ENCODE results near the gene MMP23B.
"Not testable (repeated sequence)": the region's sequence is repeated elsewhere in the genome, so short reads cannot be mapped to it uniquely, and the experiment has no call there.

Gene MMP23B

GRCh38 chr1:1630965-1631781 lies 800 bp upstream of the MMP23B start:
- no peak for DNase-seq (ENCODE audit: low spot score)

- DNase-seq (ENCODE audit: low spot score): not testable (repeated sequence)
Measured at GRCh38 chr1:1633409-1633808, 1.4 kb downstream of the MMP23B start.

DNA sequence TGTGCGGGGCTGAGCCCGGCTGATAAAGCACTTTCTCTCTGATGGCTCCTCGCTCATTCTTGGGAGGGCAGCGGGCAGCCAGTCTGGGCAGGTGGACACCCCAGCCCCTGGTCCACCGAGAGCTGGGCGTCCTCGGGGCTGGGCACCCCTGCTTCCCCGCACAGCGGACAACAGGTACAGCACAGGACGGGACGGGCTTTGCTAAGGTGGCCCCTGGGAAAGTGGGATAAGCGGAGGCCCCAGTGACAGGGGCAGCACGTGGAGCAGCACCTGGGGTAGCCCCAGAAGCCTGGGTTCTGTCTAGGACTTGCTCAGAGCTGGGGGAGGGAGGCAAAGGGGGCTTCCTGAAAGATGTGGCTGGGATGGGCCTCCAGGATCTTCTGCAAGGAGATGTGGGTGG lies 2.6 kb downstream of the MMP23B start:
- not testable (repeated sequence) for DNase-seq (ENCODE audit: low spot score)

DNA sequence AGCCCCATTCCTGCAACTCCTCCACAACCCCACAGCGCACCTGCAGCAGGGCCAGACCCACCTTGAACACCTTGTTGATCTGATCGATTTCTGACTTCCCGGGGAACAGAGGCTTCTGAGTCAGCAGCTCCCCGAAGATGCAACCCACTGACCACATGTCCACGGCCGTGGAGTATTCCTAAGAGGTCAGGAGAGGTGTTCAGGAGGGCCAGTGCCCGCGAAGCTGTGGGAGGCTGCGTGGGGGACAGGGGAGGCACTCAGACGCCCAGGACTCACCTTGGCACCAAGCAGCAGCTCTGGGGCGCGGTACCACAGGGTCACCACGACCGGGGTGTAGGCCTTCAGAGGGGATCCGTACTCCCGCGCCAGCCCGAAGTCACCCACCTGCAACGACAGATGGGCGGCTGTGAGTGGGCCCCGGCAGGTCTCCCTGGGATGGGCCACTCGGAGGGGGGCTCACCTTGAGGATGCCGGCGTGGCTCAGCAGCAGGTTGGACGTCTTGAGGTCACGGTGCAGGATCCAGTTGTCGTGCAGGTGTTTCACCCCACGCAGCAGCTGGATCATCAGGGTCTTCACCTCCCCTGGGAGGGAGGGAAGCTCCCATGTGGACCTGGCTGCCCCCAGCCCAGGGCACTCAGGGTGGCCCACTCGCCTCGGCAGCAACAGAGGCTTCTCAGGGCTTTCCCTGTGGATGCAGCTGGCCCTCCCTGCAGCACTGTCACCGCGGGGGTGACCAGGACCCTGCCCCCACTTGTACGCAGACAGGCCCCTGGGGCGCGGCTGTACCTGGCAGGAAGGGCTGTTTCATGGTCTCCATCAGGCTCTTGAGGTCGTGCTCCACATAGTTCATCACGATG lies 4.9 kb downstream of the MMP23B start:
- not testable (repeated sequence) for DNase-seq (ENCODE audit: low spot score)

DNA sequence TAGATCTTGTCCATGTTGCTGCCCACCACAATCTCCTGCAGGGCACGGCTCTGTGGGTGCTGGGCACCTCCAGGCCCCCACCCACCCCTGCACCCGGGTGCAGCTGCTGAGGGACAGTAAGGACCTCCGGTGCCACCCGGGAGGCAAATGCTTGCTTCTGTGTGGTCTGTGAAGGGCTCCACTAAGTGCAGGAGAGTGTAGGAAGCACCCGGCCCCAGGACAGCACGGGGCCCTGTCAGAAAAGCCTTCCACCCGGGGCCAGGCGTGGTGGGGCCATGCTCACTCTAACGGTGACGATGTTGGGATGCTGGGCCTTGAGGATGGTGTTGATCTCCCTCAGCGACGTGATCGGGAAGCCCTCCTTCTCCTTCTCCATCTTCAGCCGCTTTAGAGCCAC lies 5.5 kb downstream of the MMP23B start:
- DNase-seq (ENCODE audit: low spot score): not testable (repeated sequence)

DNA sequence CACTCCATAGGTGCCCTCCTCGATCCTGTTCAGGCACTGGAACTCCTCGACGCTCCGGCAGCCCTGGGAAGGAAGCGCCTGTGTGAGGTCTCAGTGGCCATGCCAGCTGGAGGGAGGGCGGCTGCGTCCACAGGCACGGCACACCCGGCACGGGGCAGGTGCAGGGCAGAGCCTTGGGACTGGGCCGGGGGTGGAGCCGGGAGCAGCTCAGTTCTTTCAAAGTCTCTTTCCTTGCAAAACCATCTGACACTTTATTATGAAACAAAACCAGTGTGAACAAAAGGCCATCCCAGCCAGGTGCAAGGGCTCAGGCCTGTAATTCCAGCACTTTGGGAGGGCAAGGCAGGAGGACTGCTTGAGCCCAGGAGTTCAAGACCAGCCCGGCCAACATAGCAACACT lies 6.6 kb downstream of the MMP23B start:
- DNase-seq (ENCODE audit: low spot score): not testable (repeated sequence)

DNA sequence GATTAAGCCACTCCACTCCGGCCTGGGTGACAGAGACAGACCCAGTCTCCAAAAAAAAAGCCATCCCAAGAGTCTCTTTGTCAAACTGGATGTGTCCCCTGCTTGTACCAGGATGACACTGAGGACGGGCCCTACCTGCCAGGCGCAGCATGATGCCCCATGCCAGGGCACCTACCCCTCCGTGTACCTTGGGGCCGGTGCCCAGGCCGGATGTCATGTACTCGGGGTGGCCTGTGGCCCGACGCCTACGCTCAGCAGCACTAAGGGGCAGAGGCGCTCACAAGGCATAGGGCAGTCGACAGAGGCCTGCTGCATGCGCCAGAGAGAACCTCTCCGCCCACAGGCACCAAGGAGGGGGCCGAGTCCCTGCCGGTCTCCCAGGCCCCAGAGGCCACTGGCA lies 7.4 kb downstream of the MMP23B start:
- not testable (repeated sequence) for DNase-seq (ENCODE audit: low spot score)

GRCh38 chr1:1640081-1640480 lies 8.1 kb downstream of the MMP23B start:
- DNase-seq (ENCODE audit: low spot score): not testable (repeated sequence)

- not testable (repeated sequence) for DNase-seq (ENCODE audit: low spot score)
Measured at GRCh38 chr1:1640711-1641461, 8.9 kb downstream of the MMP23B start.

DNA sequence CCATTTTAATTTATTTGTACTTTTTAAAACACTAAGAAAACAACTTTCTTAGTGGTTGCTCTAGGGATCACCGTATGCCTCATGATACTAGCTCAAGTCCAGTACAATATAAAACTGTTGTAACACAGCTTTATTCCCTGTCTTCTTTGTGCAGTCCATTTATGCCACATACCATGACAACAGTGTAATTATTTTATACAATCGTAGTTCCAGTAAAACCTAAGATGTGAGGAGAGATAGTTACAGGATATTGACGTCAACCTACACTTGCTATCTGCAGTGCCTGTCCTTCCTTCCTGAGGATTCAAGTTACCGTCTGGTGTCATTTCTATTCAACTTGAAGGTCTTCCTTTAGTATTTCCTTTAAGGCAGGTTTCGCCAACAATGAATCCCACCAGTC lies 14.4 kb downstream of the MMP23B start:
- DNase-seq (ENCODE audit: low spot score): not testable (repeated sequence)

GRCh38 chr1:1647567-1648241 lies 15.7 kb downstream of the MMP23B start:
- not testable (repeated sequence) for DNase-seq (ENCODE audit: low spot score)

- not testable (repeated sequence) for DNase-seq (ENCODE audit: low spot score)
Measured at GRCh38 chr1:1648265-1648664, 16.3 kb downstream of the MMP23B start.

DNA sequence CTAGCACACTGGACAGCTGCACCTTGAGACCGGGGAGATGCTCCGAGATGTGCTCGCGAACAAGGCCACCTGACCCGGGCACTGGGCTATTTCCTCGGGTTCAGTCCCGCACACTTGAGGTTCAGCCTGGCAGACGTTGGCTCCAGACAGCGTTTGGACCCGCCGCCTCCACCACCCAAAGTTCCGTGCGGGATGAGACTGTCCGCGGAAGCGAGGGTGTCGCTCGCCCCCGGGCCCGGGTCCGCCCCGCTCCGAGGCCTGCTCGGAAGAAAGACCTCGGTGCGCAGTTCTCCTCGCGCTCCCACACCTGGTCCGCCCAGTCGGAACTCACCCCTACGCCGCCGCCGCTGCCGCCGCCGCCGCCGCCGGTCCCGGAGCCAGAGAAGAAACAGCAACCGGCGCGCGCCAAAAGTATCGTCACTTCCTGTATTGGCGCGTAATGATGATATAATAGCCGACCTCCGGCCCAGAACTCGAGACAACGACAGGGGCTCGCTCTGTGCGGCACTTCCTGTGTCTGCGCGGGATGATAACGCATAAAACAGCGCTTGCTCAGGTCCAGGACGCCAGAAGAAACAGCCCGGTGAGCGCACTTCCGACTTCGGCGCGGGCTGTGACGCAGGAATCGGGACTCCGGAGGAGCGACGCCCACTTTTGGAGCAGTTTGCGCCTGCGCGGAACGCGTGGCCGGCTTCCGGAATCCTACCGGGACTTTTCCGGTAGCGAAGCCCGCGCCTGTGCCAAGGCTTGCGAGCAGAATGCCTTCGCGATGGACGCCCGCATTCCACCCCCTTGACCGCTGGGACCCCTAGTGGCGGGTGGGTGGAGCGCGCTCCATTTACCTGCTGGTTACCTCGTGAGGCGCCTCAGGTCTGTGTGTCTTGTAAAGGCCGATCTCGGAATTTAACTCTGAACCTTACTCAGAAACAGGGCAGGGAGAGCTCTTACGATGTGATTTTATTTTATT lies 26.9 kb downstream of the MMP23B start, which contains the start of gene CDK11B:
Gene CDK11B (minus strand): TSS at position 422 of the 967 bp plus-strand sequence. CDS start 1,519 bp downstream, outside the sequence.
- peak; percentile 93 for DNase-seq (ENCODE audit: low spot score)

DNA sequence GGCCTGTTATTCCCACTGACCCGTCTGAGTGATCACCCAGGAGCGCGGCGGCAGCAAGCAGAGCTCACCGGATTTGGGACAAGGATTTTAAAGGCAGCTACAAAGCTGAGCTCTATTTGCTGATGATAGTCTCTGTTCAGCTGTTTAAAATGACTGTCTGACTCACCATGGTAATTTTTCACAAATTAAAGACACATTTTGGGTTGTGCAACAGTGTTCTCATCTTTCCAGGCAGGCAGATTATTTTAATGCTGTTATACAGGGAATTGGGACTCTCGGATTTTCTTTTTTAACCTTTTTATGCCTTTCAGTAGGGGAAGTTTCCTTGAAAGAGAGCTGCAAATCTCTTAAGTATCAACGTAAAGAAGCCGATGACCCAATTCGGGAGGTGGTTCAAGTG lies 30.4 kb downstream of the MMP23B start:
- DNase-seq (ENCODE audit: low spot score): not testable (repeated sequence)

GRCh38 chr1:1662830-1663560 lies 31.0 kb downstream of the MMP23B start:
- DNase-seq (ENCODE audit: low spot score): not testable (repeated sequence)

DNA sequence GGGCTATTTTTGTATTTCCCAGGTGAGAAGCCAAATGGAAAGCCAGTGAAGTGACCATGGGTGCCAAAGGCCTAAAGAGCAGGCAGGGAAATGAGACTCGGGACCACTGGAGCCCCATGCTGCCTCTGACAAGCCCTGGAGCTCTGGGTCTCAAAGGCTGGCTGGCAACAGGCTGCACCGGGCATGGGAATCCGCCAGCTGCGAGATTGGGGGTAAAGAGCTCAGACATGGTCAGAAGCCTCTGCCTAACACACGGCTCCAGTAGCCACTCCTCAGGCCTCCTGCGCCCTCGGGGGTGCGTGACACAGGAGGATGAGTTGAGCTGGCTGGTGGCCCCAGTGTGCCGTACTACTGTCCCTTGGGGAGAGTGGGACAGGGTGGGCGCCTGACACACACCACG lies 32.3 kb downstream of the MMP23B start:
- not testable (repeated sequence) for DNase-seq (ENCODE audit: low spot score)

- no peak for DNase-seq (ENCODE audit: low spot score)
Measured at GRCh38 chr1:1664941-1665814, 33.2 kb downstream of the MMP23B start.

- DNase-seq (ENCODE audit: low spot score): no peak
Measured at GRCh38 chr1:1665815-1666251, 33.9 kb downstream of the MMP23B start.
